H1 (cell line): ENCODE results near the gene BMERB1. TPM values are rescaled to one million over a fixed set of nuclear protein-coding genes. Genes with fewer than 3 reads are reported as not detected.

Experiments used
- CTCF ChIA-PET: fragments of 300-600 bp; sonication (Branson Sonifier 250); formaldehyde crosslinking; loops from one replicate; lab custom pipeline; 2021; ENCODE audit not compliant: partially characterized antibody; lab: Charles Lee
- POLR2A ChIA-PET: fragments of 300-600 bp; sonication (Branson Sonifier 250); formaldehyde crosslinking; loops from one replicate; lab custom pipeline; 2021; ENCODE audit warnings: inconsistent platforms; ENCODE audit not compliant: partially characterized antibody; lab: Charles Lee
- DNase-seq, 2 experiments: peaks; one replicate each; pipeline versions ENCODE4 v3.0.0 to v3.0.0-alpha.2; 2010 to 2022; ENCODE audit warnings: low spot score in 2 of 2, low read depth in 1 of 2, mixed read lengths in 1 of 2
- FAIRE-seq: peaks from 2 replicates; lab custom pipeline; 2011; peaks lifted over from hg19 to GRCh38; lab: Jason Lieb, UNC
- H2AFZ ChIP-seq: 2 replicates; pipeline ENCODE4 v1.8.1; 2012; ENCODE audit warnings: low read length, inconsistent platforms
- H2AK5ac ChIP-seq: 2 replicates; pipeline ENCODE4 v1.6.1; 2013; ENCODE audit warnings: low read depth, low read length
- H2BK120ac ChIP-seq: replicated peaks from 2 replicates; pipeline ENCODE3; 2013; ENCODE audit warnings: low read depth, low read length, inconsistent platforms
- H2BK12ac ChIP-seq: 2 replicates; pipeline ENCODE4 v1.6.1; 2013; ENCODE audit warnings: low read depth, low read length
- H2BK15ac ChIP-seq: 2 replicates; pipeline ENCODE4 v1.6.1; 2013; ENCODE audit warnings: low read length
- H2BK20ac ChIP-seq: 2 replicates; pipeline ENCODE4 v1.6.1; 2013; ENCODE audit warnings: low read length
- H2BK5ac ChIP-seq: 2 replicates; pipeline ENCODE4 v1.6.1; 2013; ENCODE audit warnings: low read depth, low read length
- H3K14ac ChIP-seq: 2 replicates; pipeline ENCODE4 v1.6.1; 2013; ENCODE audit warnings: inconsistent platforms; ENCODE audit not compliant: insufficient read length
- H3K18ac ChIP-seq: 2 replicates; pipeline ENCODE4 v1.6.1; 2013; ENCODE audit warnings: low read length; ENCODE audit errors: extremely low read depth
- H3K23ac ChIP-seq: 2 replicates; pipeline ENCODE4 v1.6.1; 2013; ENCODE audit warnings: inconsistent platforms; ENCODE audit not compliant: insufficient read length
- H3K23me2 ChIP-seq: 2 replicates; pipeline ENCODE4 v1.6.1; 2013; ENCODE audit warnings: low read depth, low read length
- H3K27ac ChIP-seq: 2 replicates; pipeline ENCODE4 v1.6.1; 2011; ENCODE audit warnings: low read depth, low read length, inconsistent platforms
- H3K27me3 ChIP-seq, 4 experiments: replicated peaks in 1 of 4; 1 replicate in 1 of 4; 2 replicates in 3 of 4; pipeline versions ENCODE4 v1.6.1 to v1.8.1; 2011 to 2013; ENCODE audit warnings: low read length in 3 of 4, mild to moderate bottlenecking in 3 of 4, inconsistent platforms in 2 of 4, mixed read lengths in 2 of 4, moderate library complexity in 1 of 4; ENCODE audit not compliant: control insufficient read depth in 3 of 4, insufficient read depth in 3 of 4; ENCODE audit errors: extremely low read depth in 1 of 4
- H3K36me3 ChIP-seq, 4 experiments: 2 replicates each; pipeline versions ENCODE4 v1.6.1 to v1.8.1; 2011 to 2013; ENCODE audit warnings: mild to moderate bottlenecking in 4 of 4, low read length in 3 of 4, moderate library complexity in 2 of 4, control low read depth in 1 of 4, inconsistent platforms in 1 of 4; ENCODE audit not compliant: insufficient read depth in 4 of 4, control insufficient read depth in 2 of 4
- H3K4ac ChIP-seq: replicated peaks from 2 replicates; pipeline ENCODE3; 2013; ENCODE audit warnings: low read length, low read depth, mixed read lengths, inconsistent platforms; ENCODE audit not compliant: insufficient read length
- H3K4me1 ChIP-seq, 4 experiments: replicated peaks in 1 of 4; 1 replicate in 1 of 4; 2 replicates in 3 of 4; pipeline versions ENCODE4 v1.6.1 to v1.8.1; 2011 to 2013; ENCODE audit warnings: low read length in 3 of 4, inconsistent platforms in 2 of 4, mixed read lengths in 1 of 4; ENCODE audit not compliant: insufficient read depth in 4 of 4, control insufficient read depth in 3 of 4
- H3K4me2 ChIP-seq, 2 experiments: 2 replicates each; pipeline versions ENCODE4 v1.6.1 to v1.8.1; 2011 to 2013; ENCODE audit warnings: low read depth in 2 of 2, low read length in 2 of 2, control low read depth in 1 of 2, inconsistent platforms in 1 of 2, mild to moderate bottlenecking in 1 of 2; ENCODE audit not compliant: insufficient read depth in 1 of 2
- H3K4me3 ChIP-seq, 4 experiments: fragments of 200-600, 300-600 bp in 1 of 4; sonication (generic), shearing (Covaris generic), sonication (Bioruptor Twin) in 1 of 4; 2 replicates each; pipeline versions ENCODE4 v1.5.1 to v1.8.1; 2011 to 2016; ENCODE audit warnings: low read length in 4 of 4, low read depth in 3 of 4, control low read depth in 2 of 4, inconsistent platforms in 2 of 4, mild to moderate bottlenecking in 2 of 4, mixed read lengths in 1 of 4, moderate library complexity in 1 of 4; ENCODE audit not compliant: insufficient read depth in 2 of 4; ENCODE audit errors: extremely low read depth in 1 of 4
- H3K56ac ChIP-seq: replicated peaks from 2 replicates; pipeline ENCODE3; 2013; ENCODE audit warnings: low read depth, mild to moderate bottlenecking, mixed read lengths, low read length, inconsistent platforms; ENCODE audit not compliant: insufficient read length
- H3K79me1 ChIP-seq: 2 replicates; pipeline ENCODE4 v1.6.1; 2013; ENCODE audit warnings: low read depth, low read length, control low read depth
- H3K79me2 ChIP-seq, 2 experiments: 2 replicates each; pipeline versions ENCODE4 v1.6.1 to v1.8.1; 2012 to 2013; ENCODE audit warnings: low read length in 2 of 2, mild to moderate bottlenecking in 2 of 2, inconsistent platforms in 1 of 2; ENCODE audit not compliant: insufficient read depth in 2 of 2, control insufficient read depth in 1 of 2
- H3K9ac ChIP-seq, 4 experiments: replicated peaks in 1 of 4; 1 replicate in 1 of 4; 2 replicates in 3 of 4; pipeline versions ENCODE4 v1.6.1 to v1.8.1; 2011 to 2013; ENCODE audit warnings: low read depth in 3 of 4, low read length in 3 of 4, control low read depth in 2 of 4, mild to moderate bottlenecking in 2 of 4, moderate library complexity in 2 of 4, inconsistent platforms in 1 of 4; ENCODE audit errors: extremely low read depth in 1 of 4
- H3K9me3 ChIP-seq, 2 experiments: 2 replicates each; pipeline versions ENCODE4 v1.6.1 to v1.8.1; 2012 to 2013; ENCODE audit warnings: mild to moderate bottlenecking in 2 of 2, moderate library complexity in 2 of 2, control low read depth in 1 of 2, inconsistent platforms in 1 of 2, low read depth in 1 of 2, low read length in 1 of 2, mixed read lengths in 1 of 2; ENCODE audit not compliant: insufficient read depth in 2 of 2
- H4K20me1 ChIP-seq, 2 experiments: replicated peaks in 1 of 2; 2 replicates each; pipeline versions ENCODE3 to v1.8.1; 2011 to 2013; ENCODE audit warnings: inconsistent platforms in 2 of 2, low read length in 2 of 2, mild to moderate bottlenecking in 1 of 2; ENCODE audit not compliant: insufficient read depth in 2 of 2, control insufficient read depth in 1 of 2
- H4K5ac ChIP-seq: 2 replicates; pipeline ENCODE4 v1.6.1; 2013; ENCODE audit warnings: low read length, low read depth, mixed read lengths, inconsistent platforms; ENCODE audit not compliant: insufficient read length
- H4K8ac ChIP-seq: 2 replicates; pipeline ENCODE4 v1.8.0; 2013; ENCODE audit warnings: mild to moderate bottlenecking, moderate library complexity, low read length, inconsistent platforms; ENCODE audit not compliant: insufficient read depth; ENCODE audit errors: extremely low read depth
- H4K91ac ChIP-seq: replicated peaks from 2 replicates; pipeline ENCODE3; 2013; ENCODE audit warnings: low read length, mixed read lengths, inconsistent platforms; ENCODE audit not compliant: insufficient read length
- CBX8 ChIP-seq: fragments of 300-800, 300-1000 bp; sonication (generic); IDR thresholded peaks from 2 replicates; pipeline ENCODE4 v1.7.1; 2016; ENCODE audit warnings: low read depth, low read length, borderline replicate concordance
- E2F6 ChIP-seq: IDR thresholded peaks from 2 replicates; pipeline ENCODE4 v1.6.1; 2012; ENCODE audit warnings: inconsistent platforms
- JUN ChIP-seq: IDR thresholded peaks from 2 replicates; pipeline ENCODE4 v1.6.1; 2011; ENCODE audit warnings: low read depth, mild to moderate bottlenecking, improper control_type of control experiment, low read length
- JUND ChIP-seq: IDR thresholded peaks from 2 replicates; pipeline ENCODE4 v1.6.1; 2011; ENCODE audit warnings: mild to moderate bottlenecking, improper control_type of control experiment, low read length
- KDM4A ChIP-seq: IDR thresholded peaks from one replicate; pipeline ENCODE4 v1.7.1; 2012; ENCODE audit warnings: low read depth, mild to moderate bottlenecking, moderate library complexity, low read length, inconsistent platforms; ENCODE audit not compliant: severe bottlenecking
- MAX ChIP-seq: IDR thresholded peaks from 2 replicates; pipeline ENCODE4 v1.6.1; 2012; ENCODE audit warnings: inconsistent platforms
- NRF1 ChIP-seq: IDR thresholded peaks from 2 replicates; pipeline ENCODE4 v1.6.1; 2011; ENCODE audit warnings: mild to moderate bottlenecking, low read depth, low read length, improper control_type of control experiment
- PHF8 ChIP-seq: fragments of 200-600 bp; sonication (generic); conservative IDR thresholded peaks from 2 replicates; pipeline ENCODE4 v1.7.1; 2012; ENCODE audit warnings: low read depth, mild to moderate bottlenecking, inconsistent platforms, low read length, moderate library complexity
- POLR2A ChIP-seq, 2 experiments: IDR thresholded peaks; 1 replicate in 1 of 2; 2 replicates in 1 of 2; pipeline ENCODE4 v1.6.1; 2011; ENCODE audit warnings: low read depth in 2 of 2, low read length in 2 of 2, mild to moderate bottlenecking in 2 of 2; ENCODE audit errors: control extremely low read depth in 1 of 2
- POU5F1 ChIP-seq: IDR thresholded peaks from 2 replicates; pipeline ENCODE4 v1.6.1; 2011; ENCODE audit warnings: low read depth, mild to moderate bottlenecking, low read length, moderate library complexity
- RFX5 ChIP-seq: IDR thresholded peaks from 2 replicates; pipeline ENCODE4 v1.6.1; 2011; ENCODE audit warnings: low read depth, low read length, improper control_type of control experiment, borderline replicate concordance
- SRF ChIP-seq: IDR thresholded peaks from 2 replicates; pipeline ENCODE4 v1.6.1; 2011; ENCODE audit warnings: mild to moderate bottlenecking, low read depth, low read length, moderate library complexity
- TBP ChIP-seq: IDR thresholded peaks from 2 replicates; pipeline ENCODE4 v1.6.1; 2011; ENCODE audit warnings: low read depth, low read length, improper control_type of control experiment
- YY1 ChIP-seq: IDR thresholded peaks from 2 replicates; pipeline ENCODE4 v1.6.1; 2011; ENCODE audit warnings: low read depth, mild to moderate bottlenecking, low read length
- WGBS, 2 experiments: shearing (Covaris generic) in 1 of 2; methylation state at CpG; one replicate each; pipeline versions ENCODE4 v1.1.6 to v1.1.7; 2013 to 2015; ENCODE audit warnings: low lambda C conversion rate in 2 of 2, mixed read lengths in 2 of 2, inconsistent platforms in 1 of 2, low coverage in 1 of 2, missing lambda C conversion rate in 1 of 2; ENCODE audit not compliant: insufficient replicate concordance in 2 of 2, insufficient coverage in 1 of 2, insufficient read length in 1 of 2; ENCODE audit errors: extremely low coverage in 1 of 2, missing lambda C conversion rate in 1 of 2; 5-methylcytosine and 5-hydroxymethylcytosine counted together
- polyA plus RNA-seq, 7 experiments: library from polyadenylated mRNA; depleted of rRNA in 3 of 7; stranded (reverse) in 5 of 7; unstranded in 2 of 7; fragments of >200 nt in 5 of 7; fragments of 200-250 nt in 2 of 7; gene quantifications; 1 replicate in 5 of 7; 2 replicates in 1 of 7; 4 replicates in 1 of 7; pipeline versions ENCODE4 v1.2.1 to v1.2.3, GENCODE V29; 2011 to 2013; ENCODE audit warnings: missing spikeins in 2 of 7, mixed read lengths in 2 of 7
- total RNA-seq: library from RNA; stranded (reverse); fragmentation: NEBNext Ultra II Directional; extraction: Animal tissue kit (Norgen Biotek cat#: 25700); gene quantifications from 2 replicates; pipeline ENCODE4 v1.2.1, GENCODE V29; 2021

BMERB1 gene
- total and polyA plus RNA-seq, 2 of the 8 experiments (the other 6 are each of a cell fraction or from before 2014, with no cell fraction given) = 23.5 to 27.1 TPM

GRCh38 chr16:15542261-15542660, 107.9 kb downstream of the BMERB1 start:
- peaks cover 0 to 17% (median 9%) of the 10 kb centered on the region in 4 experiments; a peak in 5 of 7 replicates for H3K4me1 ChIP-seq
- no peak overlapping the region for H4K8ac ChIP-seq
- no peak overlapping the region for H2BK20ac ChIP-seq
- H3K4me3 ChIP-seq = no peak overlapping the region
- H3K14ac ChIP-seq = no peak overlapping the region
- no peak overlapping the region for H3K9ac ChIP-seq
- no peak overlapping the region for H4K91ac ChIP-seq
- H3K56ac ChIP-seq = no peak overlapping the region
- no peak overlapping the region for H2BK12ac ChIP-seq
- H3K36me3 ChIP-seq = no peaks in the 10 kb centered on the region; a peak in 1 of 8 replicates
- H3K27ac ChIP-seq = no peak overlapping the region
- CTCF ChIA-PET = interaction anchor here (0.8 to 1.4 kb wide), 3 partner anchors 9 to 17 kb away, joined by 4 to 16 read pairs (median 4); no protein-coding TSS in a partner anchor
- no peak overlapping the region for H2BK120ac ChIP-seq
- no peak overlapping the region for H3K4me2 ChIP-seq
- H4K20me1 ChIP-seq = no peaks in the 10 kb centered on the region
- no peak overlapping the region for H3K4ac ChIP-seq
- H3K23ac ChIP-seq = no peak overlapping the region
- H2AK5ac ChIP-seq = no peak overlapping the region
- H3K79me1 ChIP-seq = no peaks in the 10 kb centered on the region
- POLR2A ChIA-PET = interaction anchor here (0.6 to 1.3 kb wide), 4 partner anchors 8 to 139 kb away, joined by 3 to 4 read pairs (median 4); no protein-coding TSS in a partner anchor
- H3K23me2 ChIP-seq = no peaks in the 10 kb centered on the region
- H2BK15ac ChIP-seq = no peak overlapping the region
- H3K27me3 ChIP-seq = no peaks in the 10 kb centered on the region
- FAIRE-seq = no peak
- no peak overlapping the region for H3K18ac ChIP-seq
- peaks cover 7 to 13% of the 10 kb centered on the region in 2 experiments; a peak in 3 of 4 replicates for H3K9me3 ChIP-seq
- 69% methylated on average over 7 of the region's 7 CpGs; no CpG with 5 or more reads in 1 of the 2 experiments for whole genome bisulfite sequencing, 2 experiments
- H4K5ac ChIP-seq = no peak overlapping the region
- H2AFZ ChIP-seq = no peak overlapping the region
- no peak overlapping the region for H2BK5ac ChIP-seq
- DNase-seq = peak in 1 of 2 experiments; percentile 38
- H3K79me2 ChIP-seq = peaks cover 0 to 3% of the 10 kb centered on the region in 2 experiments; a peak in 1 of 4 replicates
- TF ChIP-seq JUN (no peak), TBP (peak; percentile 41; the same call in 1 of the 2 replicates), MAX (peak; percentile 24; the same call in 1 of the 2 replicates), PHF8 (no peak), CBX8 (no peak), JUND (no peak), KDM4A (no peak), POU5F1 (0 out of 2 replicates have a peak, but pooled peaks have one; percentile 42), NRF1 (no peak), YY1 (0 out of 2 replicates have a peak, but pooled peaks have one; percentile 8), E2F6 (no peak), RFX5 (no peak), SRF (no peak), POLR2A (IDR thresholded peaks at IDR 0.05; ENCODE audit: control extremely low read depth in 1 of 2, low read depth in 2 of 2, low read length in 2 of 2) (no peak)
